GM12801 (cell line): Measurements from ENCODE around the gene OR4A15.

Experiments used
- TF ChIP-seq, protein P1 (sequence below): IDR thresholded peaks from one replicate; pipeline ENCODE4 v1.5.1; 2011; ENCODE audit warnings: control low read depth; ENCODE audit not compliant: insufficient read length; ENCODE audit errors: extremely low read depth

Gene OR4A15

DNA sequence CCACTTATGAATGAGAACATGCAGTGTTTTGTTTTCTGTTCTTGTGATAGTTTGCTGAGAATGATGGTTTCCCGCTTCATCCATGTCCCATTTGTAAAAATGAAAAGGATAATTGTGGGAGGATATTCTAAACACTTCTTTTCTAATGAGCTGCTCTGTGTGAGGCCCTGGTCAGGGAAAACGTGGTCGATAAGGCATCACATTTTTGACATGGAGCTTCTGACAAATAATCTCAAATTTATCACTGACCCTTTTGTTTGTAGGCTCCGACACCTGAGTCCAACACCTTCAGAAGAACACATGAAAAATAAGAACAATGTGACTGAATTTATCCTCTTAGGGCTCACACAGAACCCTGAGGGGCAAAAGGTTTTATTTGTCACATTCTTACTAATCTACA is at the start of gene OR4A15:
TSS of gene OR4A15 (plus strand) at position 301 of the 400 bp plus-strand sequence. CDS start at position 301, 0 bp downstream.
- TF ChIP-seq, protein P1, sequence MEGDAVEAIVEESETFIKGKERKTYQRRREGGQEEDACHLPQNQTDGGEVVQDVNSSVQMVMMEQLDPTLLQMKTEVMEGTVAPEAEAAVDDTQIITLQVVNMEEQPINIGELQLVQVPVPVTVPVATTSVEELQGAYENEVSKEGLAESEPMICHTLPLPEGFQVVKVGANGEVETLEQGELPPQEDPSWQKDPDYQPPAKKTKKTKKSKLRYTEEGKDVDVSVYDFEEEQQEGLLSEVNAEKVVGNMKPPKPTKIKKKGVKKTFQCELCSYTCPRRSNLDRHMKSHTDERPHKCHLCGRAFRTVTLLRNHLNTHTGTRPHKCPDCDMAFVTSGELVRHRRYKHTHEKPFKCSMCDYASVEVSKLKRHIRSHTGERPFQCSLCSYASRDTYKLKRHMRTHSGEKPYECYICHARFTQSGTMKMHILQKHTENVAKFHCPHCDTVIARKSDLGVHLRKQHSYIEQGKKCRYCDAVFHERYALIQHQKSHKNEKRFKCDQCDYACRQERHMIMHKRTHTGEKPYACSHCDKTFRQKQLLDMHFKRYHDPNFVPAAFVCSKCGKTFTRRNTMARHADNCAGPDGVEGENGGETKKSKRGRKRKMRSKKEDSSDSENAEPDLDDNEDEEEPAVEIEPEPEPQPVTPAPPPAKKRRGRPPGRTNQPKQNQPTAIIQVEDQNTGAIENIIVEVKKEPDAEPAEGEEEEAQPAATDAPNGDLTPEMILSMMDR: no peak

- TF ChIP-seq, protein P1: no peak
Observed at GRCh38 chr11:55324500-55324899, 43.3 kb upstream of the OR4A15 start.

DNA sequence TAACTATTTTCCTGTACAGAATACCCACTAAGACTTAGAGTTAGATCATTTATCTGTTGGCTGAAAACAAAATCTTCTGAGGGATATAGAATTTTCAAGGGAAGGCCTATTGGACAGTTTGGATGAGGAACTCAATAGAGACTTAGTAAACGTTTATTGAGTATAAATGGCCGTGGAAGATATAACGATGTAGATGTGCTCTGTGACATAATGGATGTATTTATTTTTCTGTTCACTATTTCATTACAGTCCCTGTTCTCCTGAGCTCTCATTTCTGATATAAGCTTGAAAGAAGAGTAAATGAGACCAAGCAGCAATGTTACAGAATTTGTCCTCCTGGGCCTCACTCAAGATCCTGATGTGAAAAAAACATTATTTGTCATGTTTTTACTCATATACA is 24.9 kb upstream of the OR4A15 start, which contains the start of gene OR4A16:
TSS of gene OR4A16 (plus strand) at position 301 of the 400 bp plus-strand sequence. CDS start at position 301, 0 bp downstream.
- TF ChIP-seq, protein P1: no peak

DNA sequence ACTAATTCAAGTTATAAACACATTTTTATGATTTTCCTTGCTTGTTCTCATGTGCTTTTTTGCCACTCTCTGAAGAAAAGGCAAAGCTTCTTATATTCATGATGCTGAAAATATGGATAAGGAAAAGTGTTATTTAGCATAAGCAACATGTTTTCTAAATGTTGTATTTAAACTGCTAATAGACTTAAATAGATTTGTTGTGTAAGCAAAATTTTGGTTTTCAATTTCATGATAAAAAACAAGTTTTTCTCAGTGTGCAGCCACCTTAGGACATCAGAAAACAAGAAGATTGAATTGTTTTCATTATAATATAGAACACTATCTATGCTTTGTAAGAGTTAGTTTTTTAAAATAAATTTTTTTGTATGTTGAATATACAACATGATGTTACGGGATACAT is 22.5 kb upstream of the OR4A15 start:
- TF ChIP-seq, protein P1: no peak

- TF ChIP-seq, protein P1: no peak
Observed at GRCh38 chr11:55349032-55349431, 18.7 kb upstream of the OR4A15 start.

- TF ChIP-seq, protein P1: no peak
Observed at GRCh38 chr11:55357560-55358184, 10.1 kb upstream of the OR4A15 start.

DNA sequence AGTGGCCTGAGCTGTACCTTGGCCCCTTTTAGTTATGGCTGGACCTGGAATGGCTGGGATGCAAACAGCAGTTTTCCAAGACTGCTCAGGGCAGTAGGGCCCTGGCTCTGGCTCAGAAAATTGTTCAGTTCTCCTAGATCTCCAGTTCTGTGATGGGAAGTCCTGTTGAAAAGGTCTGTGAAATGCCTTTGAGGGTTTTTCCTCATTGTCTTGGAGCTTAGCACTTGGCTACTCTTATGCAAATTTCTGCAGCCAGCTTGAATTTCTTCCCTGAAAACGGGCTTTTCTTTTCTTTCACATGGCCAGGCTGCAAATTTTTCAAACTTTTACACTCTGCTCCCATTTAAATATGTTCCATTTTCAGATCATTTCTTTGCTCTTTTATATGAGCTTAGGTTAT is 33.2 kb downstream of the OR4A15 start:
- TF ChIP-seq, protein P1: no peak
